ENCODE measurements around the gene RNF2. TPM values are rescaled to one million over a fixed set of nuclear protein-coding genes. Genes with fewer than 3 reads are reported as not detected.

Gene RNF2
- total RNA-seq, 6 experiments from 2014 or later = 4.2 to 9.1 (median 5.3) TPM

DNA sequence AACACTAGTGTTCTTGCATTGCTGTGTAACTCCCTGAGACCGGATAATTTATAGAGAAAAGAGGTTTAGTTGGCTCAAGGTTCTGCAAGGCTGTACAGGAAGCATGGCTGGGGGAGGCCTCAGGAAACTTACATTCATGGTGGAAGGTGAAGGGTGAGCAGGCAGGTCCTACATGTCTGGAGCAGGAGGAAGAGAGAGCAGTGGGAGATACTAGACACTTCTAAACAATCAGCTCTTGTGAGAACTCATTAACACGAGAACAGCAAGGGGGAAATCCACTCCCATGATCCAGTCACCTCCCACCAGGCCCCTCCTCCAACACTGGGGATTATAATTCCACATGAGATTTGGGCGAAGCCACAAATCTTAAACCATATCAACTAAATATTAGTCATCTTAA lies 30.1 kb downstream of the RNF2 start:
- no peaks in the 10 kb centered on the region for H3K36me3 ChIP-seq
- H3K9me3 ChIP-seq = no peaks in the 10 kb centered on the region
- ATAC-seq = no peak
- no peak for DNase-seq
- peaks cover 0 to 1% (median 0%) of the 10 kb centered on the region in 4 donors for H3K4me1 ChIP-seq
- no peak for TF ChIP-seq POLR2A (IDR thresholded peaks at IDR 0.05)
- TF ChIP-seq, protein P1, sequence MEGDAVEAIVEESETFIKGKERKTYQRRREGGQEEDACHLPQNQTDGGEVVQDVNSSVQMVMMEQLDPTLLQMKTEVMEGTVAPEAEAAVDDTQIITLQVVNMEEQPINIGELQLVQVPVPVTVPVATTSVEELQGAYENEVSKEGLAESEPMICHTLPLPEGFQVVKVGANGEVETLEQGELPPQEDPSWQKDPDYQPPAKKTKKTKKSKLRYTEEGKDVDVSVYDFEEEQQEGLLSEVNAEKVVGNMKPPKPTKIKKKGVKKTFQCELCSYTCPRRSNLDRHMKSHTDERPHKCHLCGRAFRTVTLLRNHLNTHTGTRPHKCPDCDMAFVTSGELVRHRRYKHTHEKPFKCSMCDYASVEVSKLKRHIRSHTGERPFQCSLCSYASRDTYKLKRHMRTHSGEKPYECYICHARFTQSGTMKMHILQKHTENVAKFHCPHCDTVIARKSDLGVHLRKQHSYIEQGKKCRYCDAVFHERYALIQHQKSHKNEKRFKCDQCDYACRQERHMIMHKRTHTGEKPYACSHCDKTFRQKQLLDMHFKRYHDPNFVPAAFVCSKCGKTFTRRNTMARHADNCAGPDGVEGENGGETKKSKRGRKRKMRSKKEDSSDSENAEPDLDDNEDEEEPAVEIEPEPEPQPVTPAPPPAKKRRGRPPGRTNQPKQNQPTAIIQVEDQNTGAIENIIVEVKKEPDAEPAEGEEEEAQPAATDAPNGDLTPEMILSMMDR (IDR thresholded peaks at IDR 0.05) = no peak
- H3K27me3 ChIP-seq = no peaks in the 10 kb centered on the region
- intact Hi-C loops (cut with DNase I) = no loop called here
- H3K4me3 ChIP-seq = no peak overlapping the region
- H3K27ac ChIP-seq = no peak overlapping the region
- 80% methylated on average over 3 of the region's 3 CpGs for WGBS (ENCODE audit: insufficient coverage, low coverage, low lambda C conversion rate, missing lambda C conversion rate)

DNA sequence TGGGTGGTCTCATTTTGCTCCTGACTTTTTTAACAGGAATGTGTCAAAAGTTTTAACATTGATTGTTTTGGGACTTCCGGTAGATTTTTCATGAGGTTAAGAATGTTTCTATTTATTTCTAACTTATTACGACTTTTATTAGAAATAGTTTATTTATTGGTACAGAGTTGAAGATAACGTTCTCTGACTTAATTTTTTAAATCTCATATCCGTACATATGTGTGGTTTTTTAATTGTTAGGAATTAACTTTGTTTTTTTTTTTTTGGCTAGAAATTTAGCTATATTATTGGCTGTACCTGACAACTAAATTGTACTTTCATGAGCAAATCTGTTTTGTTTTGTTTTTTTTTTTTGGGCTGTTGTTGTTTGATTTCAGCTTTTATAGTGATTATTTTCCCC lies 32.0 kb downstream of the RNF2 start:
- no peaks in the 10 kb centered on the region for H3K36me3 ChIP-seq
- 54% methylated on average over 4 of the region's 4 CpGs for WGBS (ENCODE audit: insufficient coverage, low coverage, low lambda C conversion rate, missing lambda C conversion rate)
- ATAC-seq = no peak

DNA sequence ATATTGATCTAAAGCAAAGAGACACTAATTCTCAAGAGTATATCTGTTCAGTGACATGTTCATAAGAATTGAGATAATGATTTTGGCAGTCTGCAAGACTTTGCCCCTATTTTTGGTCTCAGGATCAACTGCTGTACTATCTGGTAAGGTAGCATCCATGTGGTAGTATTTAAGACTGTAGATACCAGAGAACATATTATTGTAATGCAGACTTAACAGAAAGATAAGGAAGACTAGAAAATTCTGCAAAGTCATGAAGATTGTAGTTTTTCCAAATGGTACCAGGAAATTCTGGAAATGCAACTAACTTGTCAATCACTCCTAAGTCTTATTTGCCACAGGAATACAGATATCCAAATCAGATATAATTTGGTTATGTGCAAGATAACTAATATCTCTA lies 35.1 kb downstream of the RNF2 start:
- TF ChIP-seq, protein P1 (IDR thresholded peaks at IDR 0.05) = no peak
- TF ChIP-seq POLR2A (IDR thresholded peaks at IDR 0.05) = no peak
- Histone ChIP-seq H3K27me3 (no peaks in the 10 kb centered on the region), H3K36me3 (no peaks in the 10 kb centered on the region), H3K27ac (no peak overlapping the region), H3K9me3 (no peaks in the 10 kb centered on the region), H3K4me3 (no peak overlapping the region), H3K4me1 (peaks cover 0 to 1% (median 0%) of the 10 kb centered on the region in 4 donors)
- intact Hi-C loops (cut with DNase I) = no loop called here
- ATAC-seq = no peak
- DNase-seq = no peak

More for the DNA sequence above, 32.0 kb downstream of the RNF2 start:
- no peak for TF ChIP-seq POLR2A (IDR thresholded peaks at IDR 0.05)
- TF ChIP-seq, protein P1 (IDR thresholded peaks at IDR 0.05) = no peak
- Histone ChIP-seq H3K27me3 (no peaks in the 10 kb centered on the region), H3K4me1 (peaks cover 0 to 1% (median 0%) of the 10 kb centered on the region in 4 donors), H3K4me3 (no peak overlapping the region), H3K9me3 (no peaks in the 10 kb centered on the region), H3K27ac (no peak overlapping the region)
- DNase-seq = no peak
- intact Hi-C loops (cut with DNase I) = no loop called here

DNA sequence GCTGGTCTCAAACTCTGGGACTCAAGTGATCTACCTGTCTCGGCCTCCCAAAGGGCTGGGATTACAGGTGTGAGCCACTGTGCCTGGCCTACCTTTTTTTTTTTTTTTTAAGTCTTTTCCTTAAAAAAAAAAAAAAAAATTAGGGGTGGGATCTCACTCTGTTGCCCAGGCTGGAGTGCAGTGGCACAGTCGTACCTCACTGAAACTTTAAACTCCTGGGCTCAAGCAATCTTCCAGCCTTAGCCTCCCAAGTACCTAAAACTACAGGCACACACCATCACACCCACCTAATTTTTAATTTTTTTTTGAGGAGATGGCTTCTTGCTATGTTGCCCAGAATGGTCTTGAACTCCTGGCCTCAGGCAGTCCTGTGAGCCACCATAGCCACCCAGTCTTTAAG lies 38.5 kb downstream of the RNF2 start:
- Histone ChIP-seq H3K27ac (no peak overlapping the region), H3K36me3 (no peaks in the 10 kb centered on the region), H3K9me3 (no peaks in the 10 kb centered on the region), H3K4me1 (no peaks in the 10 kb centered on the region), H3K27me3 (no peaks in the 10 kb centered on the region), H3K4me3 (no peak overlapping the region)
- intact Hi-C loops (cut with DNase I) = no loop called here
- WGBS (ENCODE audit: insufficient coverage, low coverage, low lambda C conversion rate, missing lambda C conversion rate) = 93% methylated on average over 2 of the region's 2 CpGs
- ATAC-seq (no peak), DNase-seq (no peak)
- no peak for TF ChIP-seq POLR2A (IDR thresholded peaks at IDR 0.05)
- TF ChIP-seq, protein P1 (IDR thresholded peaks at IDR 0.05) = no peak

DNA sequence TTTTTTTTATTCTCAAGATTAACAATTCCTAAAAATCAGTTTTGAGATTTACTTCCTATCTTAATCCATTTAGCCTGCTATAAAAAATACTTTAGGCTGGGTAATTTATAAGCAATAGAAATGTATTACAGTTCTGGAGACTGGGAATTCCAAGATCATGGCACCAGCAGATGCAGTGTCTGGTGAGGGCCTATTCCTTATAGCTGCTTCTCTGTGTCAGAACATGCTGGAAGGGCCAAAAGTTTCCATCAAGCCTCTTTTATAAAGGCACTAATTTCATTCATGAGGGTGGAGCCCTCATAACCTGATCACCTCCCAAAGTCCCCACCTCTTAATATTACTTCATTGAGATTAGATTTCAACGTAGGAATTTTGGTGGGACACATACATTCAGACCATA lies 41.7 kb downstream of the RNF2 start:
- no peaks in the 10 kb centered on the region for H3K9me3 ChIP-seq
- 93% methylated on average over 1 of the region's 1 CpG for WGBS (ENCODE audit: insufficient coverage, low coverage, low lambda C conversion rate, missing lambda C conversion rate)
- H3K4me3 ChIP-seq = no peak overlapping the region
- no peaks in the 10 kb centered on the region for H3K36me3 ChIP-seq
- H3K4me1 ChIP-seq = no peaks in the 10 kb centered on the region
- no peak for DNase-seq
- intact Hi-C loops (cut with DNase I) = no loop called here
- no peak overlapping the region for H3K27ac ChIP-seq
- ATAC-seq = no peak
- H3K27me3 ChIP-seq = no peaks in the 10 kb centered on the region
- TF ChIP-seq, protein P1 (IDR thresholded peaks at IDR 0.05) = no peak
- no peak for TF ChIP-seq POLR2A (IDR thresholded peaks at IDR 0.05)
